Esophagus muscularis mucosa (tissue), 4 donors: ENCODE measurements around the gene CEP164. TPM values are rescaled to one million over a fixed set of nuclear protein-coding genes. Genes with fewer than 3 reads are reported as not detected.

Source experiments
- DNase-seq: peaks from one replicate; pipeline ENCODE4 v3.0.0-alpha.2; 2017; ENCODE audit errors: extremely low spot score
- H3K27ac ChIP-seq, 4 donors: fragments of 200-600 bp; sonication (generic); replicated peaks in 1 of 4; 1 replicate in 3 of 4; 2 replicates in 1 of 4; pipeline ENCODE4 v1.5.1; 2016 to 2019; ENCODE audit warnings: mild to moderate bottlenecking in 1 of 4
- H3K27me3 ChIP-seq, 4 donors: fragments of 200-600 bp; sonication (generic); one replicate each; pipeline versions ENCODE4 v1.5.1 to v1.6.0; 2016 to 2019
- H3K36me3 ChIP-seq, 4 donors: fragments of 200-600 bp; sonication (generic); one replicate each; pipeline ENCODE4 v1.5.1; 2016 to 2019
- H3K4me1 ChIP-seq, 4 donors: fragments of 200-600 bp; sonication (generic); one replicate each; pipeline ENCODE4 v1.5.1; 2016 to 2019
- H3K4me3 ChIP-seq, 4 donors: fragments of 200-600 bp; sonication (generic); 1 replicate in 2 of 4; 2 replicates in 2 of 4; pipeline ENCODE4 v1.5.1; 2016 to 2019; ENCODE audit warnings: mild to moderate bottlenecking in 4 of 4, moderate library complexity in 1 of 4
- H3K9me3 ChIP-seq, 4 donors: fragments of 200-600 bp; sonication (generic); 1 replicate in 3 of 4; 2 replicates in 1 of 4; pipeline ENCODE4 v1.5.1; 2016 to 2019
- CTCF ChIP-seq, 3 experiments: fragments of 200-600 bp in 2 of 3; fragments of 450-650 bp in 1 of 3; sonication (generic) in 2 of 3; IDR thresholded peaks; one replicate each; pipeline ENCODE4 v1.5.1; 2017 to 2019; ENCODE audit warnings: antibody characterized with exemption in 3 of 3, mild to moderate bottlenecking in 2 of 3, moderate library complexity in 1 of 3
- EP300 ChIP-seq: sonication (generic); formaldehyde crosslinking; IDR thresholded peaks from one replicate; pipeline ENCODE4 v1.6.1; 2017; ENCODE audit warnings: antibody characterized with exemption
- POLR2A ChIP-seq: fragments of 450-650 bp; IDR thresholded peaks from one replicate; pipeline ENCODE4 v1.6.1; 2017; ENCODE audit warnings: antibody characterized with exemption, moderate library complexity, mild to moderate bottlenecking, low read depth
- POLR2AphosphoS5 ChIP-seq, 2 donors: sonication (generic); formaldehyde crosslinking; IDR thresholded peaks; one replicate each; pipeline ENCODE4 v1.6.1; 2017; ENCODE audit warnings: antibody characterized with exemption in 2 of 2
- WGBS: methylation state at CpG from one replicate; pipeline ENCODE4 v1.1.5; 2018; 5-methylcytosine and 5-hydroxymethylcytosine counted together
- intact Hi-C: fragments of 100-400 bp; cut with DNase I; formaldehyde crosslinking; loops from one replicate; pipeline ENCODE4 v1.15.1; 2023
- total RNA-seq, 4 donors: library from RNA; depleted of rRNA; stranded (reverse); fragments of >200 nt; gene quantifications; one replicate each; pipeline versions ENCODE4 v1.1.0 to v1.2.1, GENCODE V29; 2016

The CEP164 gene
- total RNA-seq, 4 donors from 2014 or later = 16.4 to 21.2 (median 18.7) TPM

GRCh38 chr11:117417342-117417741, 89.7 kb downstream of the CEP164 start:
- no peak overlapping the region for H3K27ac ChIP-seq
- no peak for TF ChIP-seq POLR2A
- TF ChIP-seq CTCF (IDR thresholded peaks at IDR 0.05) = no peak
- 58% methylated on average over 4 of the region's 6 CpGs for WGBS
- intact Hi-C loops = no loop called here
- H3K36me3 ChIP-seq = peaks cover 0 to 12% (median 4%) of the 10 kb centered on the region in 4 donors
- peaks cover 0 to 8% (median 0%) of the 10 kb centered on the region in 4 donors for H3K27me3 ChIP-seq
- no peaks in the 10 kb centered on the region for H3K9me3 ChIP-seq
- H3K4me1 ChIP-seq = no peaks in the 10 kb centered on the region
- DNase-seq = no peak
- H3K4me3 ChIP-seq = no peak overlapping the region

DNA sequence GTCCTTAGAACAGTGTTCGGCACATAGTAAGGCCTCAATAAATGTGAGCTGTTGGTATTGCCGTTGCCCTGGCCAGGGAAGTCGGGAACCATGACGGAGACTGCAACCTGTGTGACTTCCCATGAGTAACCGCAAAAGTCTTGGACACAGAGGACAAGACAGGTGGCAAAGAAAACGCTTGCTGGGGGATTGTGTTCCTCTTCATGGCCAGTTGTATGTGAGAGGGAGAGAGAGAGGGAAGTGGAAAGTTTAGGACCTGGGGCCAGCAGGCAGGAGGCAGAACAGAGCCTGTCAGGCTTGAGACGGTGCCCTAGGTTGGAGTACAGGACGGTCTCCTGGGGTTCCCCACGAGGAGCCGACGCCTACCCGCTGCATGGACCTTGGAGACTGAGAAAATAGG, 90.2 kb downstream of the CEP164 start:
- peaks cover 0 to 7% (median 1%) of the 10 kb centered on the region in 4 donors for H3K36me3 ChIP-seq
- H3K4me1 ChIP-seq = no peaks in the 10 kb centered on the region
- no peak overlapping the region for H3K4me3 ChIP-seq
- DNase-seq = no peak
- H3K9me3 ChIP-seq = no peaks in the 10 kb centered on the region
- WGBS = 85% methylated on average over 12 of the region's 12 CpGs
- H3K27me3 ChIP-seq = peaks cover 0 to 8% (median 0%) of the 10 kb centered on the region in 4 donors
- no peak for TF ChIP-seq POLR2A
- TF ChIP-seq CTCF (IDR thresholded peaks at IDR 0.05) = no peak
- no peak for TF ChIP-seq EP300
- no peak for TF ChIP-seq POLR2AphosphoS5 (IDR thresholded peaks at IDR 0.05)
- H3K27ac ChIP-seq = no peak overlapping the region
- intact Hi-C loops = no loop called here

DNA sequence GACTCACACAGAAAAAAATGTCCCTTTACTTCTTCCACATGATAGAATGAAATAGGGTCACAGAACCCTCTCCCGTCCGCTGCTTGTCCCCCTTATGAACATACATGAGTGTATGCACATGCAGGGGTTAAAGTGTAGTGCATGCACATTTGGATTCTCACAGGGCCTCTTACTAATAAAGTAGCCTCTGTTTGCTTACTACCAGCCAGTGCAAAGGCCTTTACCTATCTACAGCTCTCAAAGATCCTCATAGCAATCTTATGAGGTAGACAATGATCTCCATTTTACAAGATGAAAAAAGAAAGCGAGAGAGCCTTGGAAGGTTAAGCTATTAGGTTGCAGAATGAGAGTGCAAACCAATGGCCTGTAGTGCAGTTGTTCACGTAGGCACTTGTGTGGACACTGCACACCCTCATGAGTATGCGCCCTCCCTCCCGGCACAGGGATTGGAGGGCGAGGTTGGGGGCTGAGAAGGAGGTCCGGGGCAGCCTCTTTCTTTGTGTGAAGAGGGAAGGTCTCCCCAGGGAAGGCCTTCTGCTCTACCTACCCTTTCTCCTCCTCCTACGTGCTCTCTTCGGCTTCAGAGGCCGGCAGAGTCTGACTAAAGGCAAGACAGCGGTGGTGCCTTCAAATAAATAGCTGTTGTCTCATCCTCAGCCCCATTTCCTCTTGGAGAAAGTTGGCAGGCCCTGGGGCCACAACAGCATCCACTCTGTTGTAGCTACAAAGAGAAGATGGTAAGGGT, 91.3 kb downstream of the CEP164 start:
- Histone ChIP-seq H3K9me3 (no peaks in the 10 kb centered on the region), H3K4me1 (no peaks in the 10 kb centered on the region), H3K27ac (no peak overlapping the region), H3K4me3 (no peak overlapping the region), H3K27me3 (peaks cover 0 to 8% (median 0%) of the 10 kb centered on the region in 4 donors), H3K36me3 (no peaks in the 10 kb centered on the region)
- TF ChIP-seq POLR2AphosphoS5 (IDR thresholded peaks at IDR 0.05) = no peak
- TF ChIP-seq POLR2A = no peak
- no peak for TF ChIP-seq CTCF (IDR thresholded peaks at IDR 0.05)
- no peak for TF ChIP-seq EP300
- intact Hi-C loops = no loop called here
- 87% methylated on average over 11 of the region's 12 CpGs for WGBS
- no peak for DNase-seq

GRCh38 chr11:117419482-117420142, 92.0 kb downstream of the CEP164 start:
- intact Hi-C loops = no loop called here
- 82% methylated on average over 11 of the region's 12 CpGs for WGBS
- no peak for DNase-seq
- Histone ChIP-seq H3K36me3 (no peaks in the 10 kb centered on the region), H3K27me3 (peaks cover 0 to 8% (median 0%) of the 10 kb centered on the region in 4 donors), H3K4me3 (no peak overlapping the region), H3K9me3 (no peaks in the 10 kb centered on the region), H3K27ac (no peak overlapping the region), H3K4me1 (no peaks in the 10 kb centered on the region)
- no peak for TF ChIP-seq POLR2AphosphoS5 (IDR thresholded peaks at IDR 0.05)
- TF ChIP-seq CTCF (IDR thresholded peaks at IDR 0.05) = no peak
- no peak for TF ChIP-seq EP300
- no peak for TF ChIP-seq POLR2A
